IPS-18c (cell line): ENCODE data around the gene SLC15A5.

ENCODE experiments used
- H3K4me3 ChIP-seq: 2 replicates; pipeline ENCODE4 v1.7.0; 2013; ENCODE audit warnings: low read depth, mild to moderate bottlenecking, low read length, moderate library complexity; ENCODE audit not compliant: insufficient read depth
- H3K9me3 ChIP-seq: one replicate; pipeline ENCODE4 v1.6.1; 2013; ENCODE audit warnings: mild to moderate bottlenecking, low read length, moderate library complexity; ENCODE audit not compliant: control insufficient read depth, insufficient read depth

Gene SLC15A5

GRCh38 chr12:16277585-16277984 is at the start of gene SLC15A5:
Gene SLC15A5 (minus strand): TSS chr12:16277685. CDS start chr12:16277685, 0 bp downstream.
- Histone ChIP-seq H3K4me3 (no peak within 1 kb of the TSS), H3K9me3 (no peaks in the 10 kb centered on the region)

GRCh38 chr12:16325426-16325825 is 47.9 kb upstream of the SLC15A5 start:
- H3K4me3 ChIP-seq = no peak overlapping the region
- H3K9me3 ChIP-seq = no peaks in the 10 kb centered on the region

- Histone ChIP-seq H3K4me3 (no peak overlapping the region), H3K9me3 (no peaks in the 10 kb centered on the region)
Measured at GRCh38 chr12:16324772-16325171, 47.3 kb upstream of the SLC15A5 start.

DNA sequence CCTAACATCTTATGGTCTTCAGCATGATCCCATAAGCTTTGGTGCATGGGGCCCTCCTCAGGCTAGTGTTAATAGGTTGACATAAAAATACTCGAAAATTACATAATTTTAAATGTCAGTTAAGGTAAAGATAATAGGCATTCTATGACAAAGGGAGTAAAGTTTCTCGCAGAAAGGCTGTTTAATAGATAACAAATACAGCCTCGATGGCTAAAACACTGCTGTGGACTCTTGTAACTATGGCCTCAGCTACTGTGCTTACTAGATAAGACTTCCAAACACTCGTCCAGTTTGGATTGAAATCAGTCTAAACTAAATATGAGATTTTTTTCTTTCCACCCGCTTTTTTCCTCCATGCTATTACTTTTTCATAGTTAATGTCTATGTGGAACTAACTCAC is 46.8 kb upstream of the SLC15A5 start:
- no peaks in the 10 kb centered on the region for H3K9me3 ChIP-seq
- no peak overlapping the region for H3K4me3 ChIP-seq

DNA sequence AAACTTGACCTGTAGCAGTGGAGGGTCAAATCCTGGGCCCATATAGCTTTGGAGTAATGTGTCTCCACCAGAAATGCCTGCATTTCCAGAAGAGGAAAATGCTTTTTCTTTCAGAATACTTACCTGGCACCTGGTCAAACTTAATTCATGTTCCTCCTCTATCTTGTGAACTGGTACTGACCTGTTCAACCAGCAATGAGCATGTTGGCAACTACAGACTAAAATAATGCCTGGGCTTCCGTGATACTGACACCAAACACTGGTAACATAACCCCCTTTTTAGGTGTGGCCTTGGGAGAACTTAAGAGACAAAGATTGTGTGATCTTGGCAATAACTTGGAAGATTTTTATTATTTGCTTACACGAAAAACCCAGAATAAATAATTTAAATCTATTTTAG is 46.2 kb upstream of the SLC15A5 start:
- no peaks in the 10 kb centered on the region for H3K9me3 ChIP-seq
- no peak overlapping the region for H3K4me3 ChIP-seq

- no peak overlapping the region for H3K4me3 ChIP-seq
- H3K9me3 ChIP-seq = no peaks in the 10 kb centered on the region
Measured at GRCh38 chr12:16323010-16323409, 45.5 kb upstream of the SLC15A5 start.

DNA sequence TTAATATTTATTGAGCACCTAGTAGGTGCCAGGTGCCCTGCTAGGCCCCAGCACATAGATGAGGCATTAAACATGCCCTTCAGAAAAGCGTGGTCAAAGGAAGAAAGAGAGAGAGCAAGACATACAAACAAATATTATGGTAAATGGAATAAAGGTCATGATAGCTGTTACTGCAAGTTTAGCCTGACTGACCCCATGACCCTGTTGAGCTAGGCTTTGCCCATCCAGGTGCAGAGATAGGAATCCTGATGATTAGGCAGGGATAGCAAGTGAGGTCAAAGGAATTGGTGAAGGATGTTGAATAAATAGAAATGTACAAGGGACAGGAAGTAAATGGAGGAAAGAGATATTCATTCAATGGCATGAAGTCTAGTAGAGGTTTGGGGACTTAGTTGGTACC is 33.4 kb upstream of the SLC15A5 start:
- Histone ChIP-seq H3K4me3 (no peak overlapping the region), H3K9me3 (no peaks in the 10 kb centered on the region)

- no peaks in the 10 kb centered on the region for H3K9me3 ChIP-seq
- H3K4me3 ChIP-seq = no peak overlapping the region
Measured at GRCh38 chr12:16307856-16308475, 30.5 kb upstream of the SLC15A5 start.

GRCh38 chr12:16303939-16304338 is 26.5 kb upstream of the SLC15A5 start:
- H3K9me3 ChIP-seq = no peaks in the 10 kb centered on the region
- no peak overlapping the region for H3K4me3 ChIP-seq

- no peaks in the 10 kb centered on the region for H3K9me3 ChIP-seq
- no peak overlapping the region for H3K4me3 ChIP-seq
Measured at GRCh38 chr12:16300736-16301135, 23.3 kb upstream of the SLC15A5 start.

DNA sequence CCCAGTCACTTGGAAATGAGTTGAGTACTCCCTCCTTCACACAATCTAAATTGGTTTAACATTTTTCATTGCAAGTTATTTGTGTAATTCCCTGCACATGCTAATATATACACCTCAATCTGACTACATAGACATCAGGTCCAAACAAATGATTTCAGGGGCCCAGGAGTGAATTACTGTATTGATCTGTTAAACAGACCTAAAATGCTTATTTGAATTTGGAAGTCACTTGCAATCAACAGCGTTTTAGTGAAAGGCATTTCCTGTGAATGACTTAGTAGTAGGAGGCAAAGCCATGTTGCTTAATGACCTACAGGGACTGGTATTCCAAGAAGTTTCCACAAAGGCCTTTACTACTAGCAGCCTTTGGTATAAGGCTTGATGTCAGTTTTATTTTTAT is 22.6 kb upstream of the SLC15A5 start:
- Histone ChIP-seq H3K4me3 (no peak overlapping the region), H3K9me3 (no peaks in the 10 kb centered on the region)

GRCh38 chr12:16299403-16299802 is 21.9 kb upstream of the SLC15A5 start:
- no peaks in the 10 kb centered on the region for H3K9me3 ChIP-seq

GRCh38 chr12:16297521-16297920 is 20.0 kb upstream of the SLC15A5 start:
- no peak overlapping the region for H3K4me3 ChIP-seq
- H3K9me3 ChIP-seq = no peaks in the 10 kb centered on the region

More at GRCh38 chr12:16299403-16299802, 21.9 kb upstream of the SLC15A5 start:
- H3K4me3 ChIP-seq = no peak overlapping the region

- no peaks in the 10 kb centered on the region for H3K9me3 ChIP-seq
- no peak overlapping the region for H3K4me3 ChIP-seq
Measured at GRCh38 chr12:16294376-16294956, 17.0 kb upstream of the SLC15A5 start.

GRCh38 chr12:16291032-16291431 is 13.5 kb upstream of the SLC15A5 start:
- H3K9me3 ChIP-seq = no peaks in the 10 kb centered on the region

GRCh38 chr12:16285586-16285985 is 8.1 kb upstream of the SLC15A5 start:
- Histone ChIP-seq H3K9me3 (no peaks in the 10 kb centered on the region), H3K4me3 (no peak overlapping the region)

More at GRCh38 chr12:16291032-16291431, 13.5 kb upstream of the SLC15A5 start:
- no peak overlapping the region for H3K4me3 ChIP-seq

DNA sequence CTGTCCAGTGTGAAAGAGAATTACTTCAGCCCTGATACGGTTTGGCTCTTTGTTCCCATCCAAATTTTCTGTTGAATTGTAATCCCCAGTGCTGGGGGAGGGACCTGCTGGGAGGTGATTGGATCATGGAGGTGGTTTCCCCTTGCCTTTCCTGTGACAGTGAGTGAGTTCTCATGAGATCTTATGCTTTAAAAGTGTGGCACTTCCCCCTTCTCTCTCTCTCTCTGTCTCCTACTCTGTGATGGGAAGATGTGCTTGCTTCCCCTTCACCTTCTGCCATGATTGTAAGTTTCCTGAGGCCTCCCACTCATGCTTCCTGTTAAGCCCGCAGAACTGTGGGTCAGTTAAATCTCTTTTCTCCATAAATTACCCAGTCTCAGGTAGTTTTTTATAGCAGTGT is 5.5 kb upstream of the SLC15A5 start:
- H3K4me3 ChIP-seq = no peak overlapping the region

DNA sequence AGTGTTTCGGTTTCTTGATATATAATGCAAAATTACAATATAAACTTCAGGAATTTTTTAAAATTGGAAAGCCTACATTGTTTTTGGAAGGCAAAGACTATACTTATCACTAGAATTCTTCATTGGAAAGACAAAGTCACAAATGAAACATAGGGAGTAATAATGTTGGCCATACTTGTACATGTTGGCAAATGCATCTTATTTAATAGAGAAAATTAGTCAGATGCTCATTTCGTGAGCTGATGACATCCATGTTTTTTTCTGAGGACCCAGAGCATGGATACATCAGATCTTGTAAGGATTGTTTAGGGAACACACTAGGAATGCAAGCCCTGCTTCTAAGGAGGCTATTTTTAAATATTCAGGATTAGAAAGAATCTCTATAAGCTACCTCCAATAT is 4.6 kb upstream of the SLC15A5 start:
- H3K4me3 ChIP-seq = no peak overlapping the region
- no peaks in the 10 kb centered on the region for H3K9me3 ChIP-seq

More for the DNA sequence above, 5.5 kb upstream of the SLC15A5 start:
- no peaks in the 10 kb centered on the region for H3K9me3 ChIP-seq

DNA sequence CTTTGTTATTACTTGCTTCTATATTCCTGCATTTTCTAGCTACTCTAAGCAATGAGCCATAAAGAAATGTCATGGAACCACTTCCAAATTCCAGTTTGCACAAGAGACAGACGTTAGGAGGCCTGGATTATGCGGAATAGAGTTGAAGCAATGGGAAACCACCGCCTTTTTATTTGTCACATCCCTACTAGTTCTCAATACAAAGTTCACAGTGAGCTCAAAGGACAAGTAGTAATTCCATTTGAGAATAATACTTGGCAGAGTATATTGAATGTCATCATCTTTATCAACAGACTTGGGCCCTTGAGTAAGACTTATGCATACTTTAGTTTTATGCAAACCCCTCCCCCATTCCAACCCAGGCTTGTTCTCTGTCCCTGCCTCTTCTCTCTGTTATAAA is 3.7 kb upstream of the SLC15A5 start:
- H3K4me3 ChIP-seq = no peak overlapping the region

More for the DNA sequence above, 3.7 kb upstream of the SLC15A5 start:
- no peaks in the 10 kb centered on the region for H3K9me3 ChIP-seq
